Kidney (tissue), 14 donors: ENCODE data around the gene FAM9A. TPM values are rescaled to one million over a fixed set of nuclear protein-coding genes. Genes with fewer than 3 reads are reported as not detected.

ENCODE experiments used
- DNase-seq, 5 donors: peaks; one replicate each; pipeline ENCODE4 v3.0.0-alpha.2; 2013 to 2020
- FAIRE-seq: peaks from 2 replicates; lab custom pipeline; 2012; peaks lifted over from hg19 to GRCh38; lab: Jason Lieb, UNC
- H3K27ac ChIP-seq, 2 donors: one replicate each; pipeline ENCODE4 v1.7.0; 2013; ENCODE audit warnings: low read depth in 2 of 2, low read length in 2 of 2, inconsistent platforms in 1 of 2
- H3K27me3 ChIP-seq: one replicate; pipeline ENCODE4 v1.7.1; 2013; ENCODE audit warnings: low read length, inconsistent platforms; ENCODE audit not compliant: control insufficient read depth, insufficient read depth
- H3K36me3 ChIP-seq, 3 donors: one replicate each; pipeline versions ENCODE4 v1.7.0 to v1.7.1; 2013; ENCODE audit warnings: low read length in 3 of 3, control low read depth in 1 of 3, inconsistent platforms in 1 of 3; ENCODE audit not compliant: insufficient read depth in 3 of 3, control insufficient read depth in 2 of 3
- H3K4me1 ChIP-seq, 3 donors: one replicate each; pipeline versions ENCODE4 v1.7.0 to v1.7.1; 2013; ENCODE audit warnings: low read length in 3 of 3, inconsistent platforms in 1 of 3, low read depth in 1 of 3; ENCODE audit not compliant: control insufficient read depth in 2 of 3, insufficient read depth in 2 of 3
- H3K4me3 ChIP-seq, 3 donors: one replicate each; pipeline versions ENCODE4 v1.7.0 to v1.8.1; 2013; ENCODE audit warnings: low read length in 3 of 3, control low read depth in 1 of 3, inconsistent platforms in 1 of 3
- H3K9ac ChIP-seq, 3 donors: one replicate each; pipeline versions ENCODE4 v1.7.0 to v1.7.1; 2013; ENCODE audit warnings: low read length in 3 of 3, control low read depth in 1 of 3, inconsistent platforms in 1 of 3
- H3K9me3 ChIP-seq, 3 donors: one replicate each; pipeline versions ENCODE4 v1.7.0 to v1.7.1; 2013; ENCODE audit warnings: low read length in 3 of 3, control low read depth in 1 of 3, inconsistent platforms in 1 of 3; ENCODE audit not compliant: control insufficient read depth in 2 of 3, insufficient read depth in 1 of 3
- CTCF ChIP-seq: IDR thresholded peaks from 3 replicates; pipeline ENCODE4 v1.5.1; 2012; ENCODE audit warnings: mild to moderate bottlenecking, moderate library complexity, borderline replicate concordance; ENCODE audit not compliant: insufficient read depth; ENCODE audit errors: extremely low read depth
- intact Hi-C: fragments of 100-400 bp; cut with DNase I; formaldehyde crosslinking; loops from one replicate; pipeline ENCODE4 v1.11.1; 2022
- polyA plus RNA-seq: library from polyadenylated mRNA; stranded (reverse); fragments of 350-450 nt; fragmentation: Illumina TruSeq; extraction: RNeasy Lipid Tissue Mini Kit (QIAGEN cat#74804); gene quantifications from one replicate; pipeline ENCODE4 v1.2.3, GENCODE V29; 2014; ENCODE audit warnings: low read depth, low replicate concordance; ENCODE audit not compliant: insufficient read depth
- total RNA-seq: library from RNA; stranded (reverse); fragmentation: NEBNext Ultra II Directional; extraction: Animal tissue kit (Norgen Biotek cat#: 25700); gene quantifications from one replicate; pipeline ENCODE4 v1.2.1, GENCODE V29; 2021
- donor health status: control.
- donor health status: control.
- donor health status: control.
- donor health status: control.
- donor health status: control.
- donor health status: DM: yes; HTN: yes; CAD: no.
- donor health status: Normal renal cell carcinoma (clear cell type).

The FAM9A gene
- total and polyA plus RNA-seq, 2 donors from 2014 or later = not detected

GRCh38 chrX:8846266-8846665 lies 45.1 kb upstream of the FAM9A start:
- FAIRE-seq = no peak
- H3K36me3 ChIP-seq = no peaks in the 10 kb centered on the region
- H3K4me3 ChIP-seq = no peak overlapping the region
- H3K27me3 ChIP-seq = no peaks in the 10 kb centered on the region
- no peak overlapping the region for H3K27ac ChIP-seq
- peak in 3 of 5 donors; percentile 39 to 68 (median 58) for DNase-seq
- no peak overlapping the region for H3K9ac ChIP-seq
- H3K9me3 ChIP-seq = no peaks in the 10 kb centered on the region
- H3K4me1 ChIP-seq = peaks cover 0 to 2% (median 0%) of the 10 kb centered on the region in 3 donors
- intact Hi-C loops = no loop called here
- TF ChIP-seq CTCF = no peak

- no peak for FAIRE-seq
- Histone ChIP-seq H3K4me3 (no peak overlapping the region), H3K4me1 (peaks cover 0 to 2% (median 0%) of the 10 kb centered on the region in 3 donors), H3K27me3 (no peaks in the 10 kb centered on the region), H3K27ac (no peak overlapping the region), H3K36me3 (no peaks in the 10 kb centered on the region), H3K9me3 (no peaks in the 10 kb centered on the region), H3K9ac (no peak overlapping the region)
- intact Hi-C loops = no loop called here
- TF ChIP-seq CTCF = no peak
- no peak for DNase-seq
These were observed 44.3 kb upstream of the FAM9A start for GRCh38 chrX:8845469-8845868.

GRCh38 chrX:8845060-8845459 lies 43.9 kb upstream of the FAM9A start:
- peak; percentile 16 for TF ChIP-seq CTCF
- Histone ChIP-seq H3K4me1 (peaks cover 0 to 2% (median 0%) of the 10 kb centered on the region in 3 donors), H3K27ac (no peak overlapping the region), H3K27me3 (no peaks in the 10 kb centered on the region), H3K36me3 (no peaks in the 10 kb centered on the region), H3K9me3 (no peaks in the 10 kb centered on the region), H3K4me3 (no peak overlapping the region), H3K9ac (no peak overlapping the region)
- intact Hi-C loops = no loop called here
- DNase-seq (no peak), FAIRE-seq (no peak)

GRCh38 chrX:8844157-8844556 lies 43.0 kb upstream of the FAM9A start:
- Histone ChIP-seq H3K27me3 (no peaks in the 10 kb centered on the region), H3K4me3 (no peak overlapping the region), H3K27ac (no peak overlapping the region), H3K9ac (no peak overlapping the region), H3K9me3 (no peaks in the 10 kb centered on the region), H3K4me1 (peaks cover 0 to 2% (median 0%) of the 10 kb centered on the region in 3 donors), H3K36me3 (no peaks in the 10 kb centered on the region)
- DNase-seq (no peak), FAIRE-seq (no peak)
- intact Hi-C loops = no loop called here
- no peak for TF ChIP-seq CTCF
